ENCODE results near the gene GTPBP1.

Gene GTPBP1

GRCh38 chr22:38705235-38706100 is at the start of gene GTPBP1:
GTPBP1 (plus strand) TSS chr22:38705944; CDS start chr22:38705956, 12 bp downstream.
- DNase-seq, result peak; percentile 99

- peak; percentile 98 for DNase-seq
Measured at GRCh38 chr22:38656256-38657044, 49.3 kb upstream of the GTPBP1 start, which contains the start of the genes CBY1 and FAM227A. CBY1 (plus strand) TSS chr22:38656638; CDS start chr22:38668055, 11,417 bp downstream. FAM227A (minus strand) TSS chr22:38656392; CDS start chr22:38650168, 6,224 bp downstream.

GRCh38 chr22:38657045-38657909 is 48.5 kb upstream of the GTPBP1 start:
- DNase-seq, result peak; percentile 68

- no peak for DNase-seq
Measured at GRCh38 chr22:38674888-38675287, 30.9 kb upstream of the GTPBP1 start.

- no peak for DNase-seq
Measured at GRCh38 chr22:38675833-38676232, 29.9 kb upstream of the GTPBP1 start.

GRCh38 chr22:38681582-38682335 is 24.0 kb upstream of the GTPBP1 start, which contains the start of gene TOMM22:
TOMM22 (plus strand) TSS chr22:38681957; CDS start chr22:38681979, 22 bp downstream.
- DNase-seq, result peak; percentile 93

GRCh38 chr22:38684895-38685294 is 20.8 kb upstream of the GTPBP1 start:
- DNase-seq, result no peak

- no peak for DNase-seq
Measured at GRCh38 chr22:38685761-38686160, 20.0 kb upstream of the GTPBP1 start.

- no peak for DNase-seq
Measured at GRCh38 chr22:38689651-38690050, 16.1 kb upstream of the GTPBP1 start.

- DNase-seq, result no peak
Measured at GRCh38 chr22:38694049-38694448, 11.7 kb upstream of the GTPBP1 start.

- no peak for DNase-seq
Measured at GRCh38 chr22:38694940-38695339, 10.8 kb upstream of the GTPBP1 start.

- no peak for DNase-seq
Measured at GRCh38 chr22:38696606-38697424, 8.9 kb upstream of the GTPBP1 start.

GRCh38 chr22:38697425-38698089 is 8.2 kb upstream of the GTPBP1 start:
- DNase-seq, result no peak

- DNase-seq, result no peak
Measured at GRCh38 chr22:38698407-38699094, 7.2 kb upstream of the GTPBP1 start.

- DNase-seq, result no peak
Measured at GRCh38 chr22:38699143-38699542, 6.6 kb upstream of the GTPBP1 start.

GRCh38 chr22:38699784-38700183 is 6.0 kb upstream of the GTPBP1 start:
- peak; percentile 44 for DNase-seq

GRCh38 chr22:38700270-38700788 is 5.4 kb upstream of the GTPBP1 start:
- peak; percentile 79 for DNase-seq

GRCh38 chr22:38700789-38701628 is 4.7 kb upstream of the GTPBP1 start, which contains the start of gene JOSD1:
JOSD1 (minus strand) TSS chr22:38700943; CDS start chr22:38699987, 956 bp downstream.
- peak; percentile 94 for DNase-seq
